CD4-positive, alpha-beta T cell treated with Interleukin-6 at 100 ng/mL for 8 hours (primary cell): Measurements from ENCODE around the gene STXBP2.

Source experiments
- DNase-seq: peaks from one replicate; pipeline ENCODE4 v3.0.0-alpha.2; 2020; ENCODE audit warnings: mixed read lengths, low spot score

The STXBP2 gene

DNA sequence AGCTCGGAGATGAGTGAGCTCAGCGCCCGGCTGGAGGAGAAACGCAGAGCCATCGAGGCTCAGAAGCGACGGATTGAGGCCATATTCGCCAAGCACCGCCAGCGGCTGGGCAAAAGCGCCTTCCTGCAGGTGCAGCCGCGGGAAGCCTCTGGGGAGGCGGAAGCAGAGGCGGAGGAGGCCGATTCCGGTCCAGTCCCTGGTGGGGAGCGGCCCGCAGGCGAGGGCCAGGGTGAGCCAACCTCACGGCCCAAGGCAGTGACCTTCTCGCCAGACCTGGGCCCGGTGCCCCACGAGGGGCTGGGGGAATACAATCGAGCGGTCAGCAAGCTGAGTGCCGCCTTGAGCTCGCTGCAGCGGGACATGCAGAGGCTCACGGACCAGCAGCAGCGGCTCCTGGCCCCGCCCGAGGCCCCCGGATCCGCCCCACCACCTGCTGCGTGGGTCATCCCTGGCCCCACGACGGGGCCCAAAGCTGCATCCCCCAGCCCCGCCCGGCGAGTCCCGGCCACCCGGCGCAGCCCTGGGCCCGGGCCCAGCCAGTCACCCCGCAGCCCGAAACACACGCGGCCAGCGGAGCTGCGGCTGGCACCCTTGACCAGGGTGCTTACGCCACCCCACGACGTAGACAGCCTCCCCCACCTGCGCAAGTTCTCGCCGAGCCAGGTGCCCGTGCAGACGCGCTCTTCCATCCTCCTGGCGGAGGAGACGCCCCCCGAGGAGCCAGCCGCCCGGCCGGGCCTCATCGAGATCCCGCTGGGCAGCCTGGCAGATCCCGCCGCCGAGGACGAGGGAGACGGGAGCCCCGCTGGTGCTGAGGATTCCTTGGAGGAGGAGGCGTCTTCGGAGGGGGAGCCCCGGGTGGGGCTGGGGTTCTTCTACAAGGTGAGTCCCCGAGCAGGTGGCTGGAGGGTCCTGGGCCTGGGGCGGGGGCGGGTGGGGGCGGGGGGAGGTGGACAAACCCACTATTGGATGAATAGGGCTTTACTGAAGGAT, 24.3 kb upstream of the STXBP2 start:
- DNase-seq = no peak

DNA sequence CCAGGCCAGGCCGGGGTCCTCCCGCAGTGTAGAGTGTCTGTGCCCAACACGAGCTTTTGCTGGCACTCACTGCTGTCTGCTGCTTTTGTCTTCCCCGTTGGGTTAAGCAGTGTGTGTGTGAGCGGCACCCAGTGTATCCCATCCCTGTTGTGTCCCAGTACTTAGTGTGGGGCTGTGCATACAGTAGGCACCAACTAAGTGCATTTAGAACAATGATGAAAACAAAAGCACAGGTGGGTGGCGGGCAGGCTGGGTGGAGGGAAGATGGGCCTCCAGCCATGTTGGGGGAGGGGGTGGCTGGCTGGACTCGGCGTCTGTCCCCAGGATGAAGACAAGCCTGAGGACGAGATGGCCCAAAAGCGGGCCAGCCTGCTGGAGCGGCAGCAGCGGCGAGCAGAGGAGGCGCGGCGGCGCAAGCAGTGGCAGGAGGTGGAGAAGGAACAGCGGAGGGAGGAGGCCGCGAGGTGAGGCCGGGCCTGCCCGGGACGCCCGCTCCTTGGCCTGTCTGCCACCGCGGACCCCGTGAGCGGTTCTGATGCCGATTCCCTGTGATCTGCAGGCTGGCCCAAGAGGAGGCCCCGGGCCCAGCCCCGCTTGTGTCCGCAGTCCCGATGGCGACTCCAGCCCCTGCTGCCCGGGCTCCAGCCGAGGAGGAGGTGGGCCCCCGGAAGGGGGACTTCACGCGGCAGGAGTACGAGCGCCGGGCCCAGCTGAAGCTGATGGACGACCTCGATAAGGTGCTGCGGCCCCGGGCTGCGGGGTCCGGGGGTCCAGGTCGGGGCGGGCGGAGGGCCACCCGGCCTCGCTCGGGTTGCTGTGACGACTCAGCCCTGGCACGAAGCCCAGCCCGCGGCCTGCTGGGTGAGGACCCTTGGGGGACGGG, 21.8 kb upstream of the STXBP2 start:
- no peak for DNase-seq

DNA sequence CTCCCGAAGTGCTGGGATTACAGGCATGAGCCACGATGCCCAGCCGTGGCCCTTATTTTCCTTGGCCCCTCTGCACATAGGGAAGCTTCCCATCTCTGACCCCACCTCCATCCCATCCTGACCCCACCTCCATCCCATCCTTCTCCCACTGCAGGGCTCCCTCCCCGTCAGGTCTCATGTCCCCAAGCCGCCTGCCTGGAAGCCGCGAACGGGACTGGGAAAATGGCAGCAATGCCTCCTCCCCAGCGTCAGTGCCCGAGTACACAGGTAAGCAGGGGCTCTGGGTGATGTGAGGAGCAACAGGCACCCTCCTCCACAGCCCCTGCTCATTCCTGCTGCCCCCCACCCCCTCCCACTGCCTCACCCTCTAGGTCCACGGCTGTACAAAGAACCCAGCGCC, 19.7 kb upstream of the STXBP2 start:
- DNase-seq = no peak

DNA sequence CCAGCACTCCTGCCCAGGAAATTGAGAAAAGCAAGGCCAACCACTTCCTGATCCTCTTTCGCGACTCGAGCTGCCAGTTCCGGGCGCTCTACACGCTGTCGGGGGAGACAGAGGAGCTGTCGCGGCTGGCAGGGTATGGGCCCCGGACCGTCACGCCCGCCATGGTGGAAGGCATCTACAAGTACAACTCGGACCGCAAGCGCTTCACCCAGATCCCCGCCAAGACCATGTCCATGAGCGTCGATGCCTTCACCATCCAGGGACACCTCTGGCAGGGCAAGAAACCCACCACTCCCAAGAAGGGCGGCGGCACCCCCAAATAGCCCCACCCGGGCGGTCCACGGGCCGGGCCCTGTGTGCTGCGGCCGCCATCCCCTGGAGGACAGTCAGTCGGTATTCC, 19.2 kb upstream of the STXBP2 start:
- no peak for DNase-seq

DNA sequence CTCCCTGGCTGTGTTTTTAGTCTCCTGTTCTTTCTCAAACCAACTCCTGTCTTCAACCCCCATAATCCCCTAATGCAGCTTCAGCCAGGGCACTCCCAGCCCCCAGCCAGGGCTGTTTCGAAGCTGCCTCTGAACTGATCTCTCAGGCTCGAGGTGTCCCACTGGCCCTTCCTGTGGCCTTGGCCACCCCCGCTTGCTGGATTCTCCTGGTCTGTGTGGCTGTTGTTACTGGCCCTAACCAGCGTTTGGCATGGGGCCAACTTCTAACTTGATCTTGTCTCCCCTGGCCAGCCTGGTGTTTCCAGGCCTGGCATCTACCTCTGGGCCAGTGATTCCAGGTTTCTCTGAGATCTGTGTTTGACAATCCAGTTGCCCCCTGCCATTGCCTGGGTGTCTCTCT, 18.6 kb upstream of the STXBP2 start:
- no peak for DNase-seq

DNA sequence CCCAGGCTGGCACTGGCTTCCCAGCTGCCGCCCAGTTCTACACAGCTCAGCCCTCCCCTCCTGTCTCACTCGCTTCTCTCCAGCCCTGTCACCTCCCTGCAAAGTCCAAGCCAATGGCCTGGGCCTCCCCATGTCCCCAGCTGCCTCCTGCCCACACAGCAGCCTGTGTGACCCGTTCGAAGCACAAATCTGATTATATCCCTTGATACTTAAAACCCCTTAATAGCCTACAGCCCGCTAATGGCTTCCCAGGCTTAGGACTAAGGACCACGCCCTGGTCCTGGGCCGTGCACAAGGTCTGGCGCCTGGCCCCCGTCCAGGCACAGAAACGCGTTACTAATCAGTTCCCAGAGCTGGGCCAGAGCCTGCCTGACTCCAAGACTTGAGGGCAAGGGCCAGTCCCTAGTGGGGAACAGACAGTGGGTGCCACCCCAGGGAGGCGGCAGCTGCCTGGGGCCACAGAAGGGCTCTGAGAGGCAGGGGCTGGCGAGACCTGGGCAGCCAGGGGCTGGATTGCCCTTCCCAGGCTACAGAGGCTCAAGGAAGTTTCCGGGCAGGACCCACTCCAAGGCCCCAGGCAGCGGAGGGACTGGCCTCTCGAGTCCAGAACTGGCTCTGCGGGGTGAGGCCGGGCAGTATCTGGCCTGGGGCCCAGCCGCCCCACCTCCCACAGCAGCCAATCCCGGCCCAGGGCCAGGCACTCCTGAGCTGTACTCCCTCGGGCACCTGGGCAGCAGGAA, 18.0 kb upstream of the STXBP2 start:
- DNase-seq = no peak

DNA sequence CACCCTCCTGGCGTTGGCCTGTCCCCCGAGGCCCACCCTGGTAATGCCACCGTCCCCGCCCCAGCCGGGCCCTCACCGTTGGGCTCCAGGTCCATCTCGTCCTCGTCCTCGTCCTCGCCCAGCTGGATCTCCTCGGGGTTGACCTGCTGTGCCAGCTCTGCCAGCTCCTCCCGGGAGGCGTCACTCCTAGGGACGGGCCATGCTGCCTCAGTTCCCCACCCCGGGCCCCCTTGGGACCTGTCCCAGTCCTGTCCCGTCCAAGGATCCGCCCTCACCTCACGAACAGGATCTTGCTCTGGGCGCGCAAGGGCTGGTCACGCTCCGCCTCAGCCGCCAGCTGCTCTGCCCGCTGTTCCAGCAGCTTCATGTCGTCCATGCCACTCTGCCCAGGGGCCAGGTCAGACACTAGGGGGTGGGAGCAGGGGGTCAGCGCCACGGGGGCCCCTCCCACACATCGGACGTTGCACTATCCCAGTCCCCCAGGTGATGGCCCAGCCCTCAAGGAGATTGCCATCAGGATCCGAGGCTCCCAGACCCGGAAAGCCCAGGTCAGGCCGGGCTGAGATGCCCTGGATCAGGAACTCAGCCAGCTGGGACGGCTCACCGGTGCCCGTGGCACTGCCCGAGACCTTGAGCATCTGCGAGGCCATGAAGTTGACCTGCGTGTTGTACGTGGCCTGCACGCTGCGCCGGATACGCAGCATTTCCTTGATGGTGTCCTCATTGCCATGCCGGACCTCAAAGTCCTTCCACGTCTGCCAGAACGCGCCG, 17.1 kb upstream of the STXBP2 start:
- no peak for DNase-seq

DNA sequence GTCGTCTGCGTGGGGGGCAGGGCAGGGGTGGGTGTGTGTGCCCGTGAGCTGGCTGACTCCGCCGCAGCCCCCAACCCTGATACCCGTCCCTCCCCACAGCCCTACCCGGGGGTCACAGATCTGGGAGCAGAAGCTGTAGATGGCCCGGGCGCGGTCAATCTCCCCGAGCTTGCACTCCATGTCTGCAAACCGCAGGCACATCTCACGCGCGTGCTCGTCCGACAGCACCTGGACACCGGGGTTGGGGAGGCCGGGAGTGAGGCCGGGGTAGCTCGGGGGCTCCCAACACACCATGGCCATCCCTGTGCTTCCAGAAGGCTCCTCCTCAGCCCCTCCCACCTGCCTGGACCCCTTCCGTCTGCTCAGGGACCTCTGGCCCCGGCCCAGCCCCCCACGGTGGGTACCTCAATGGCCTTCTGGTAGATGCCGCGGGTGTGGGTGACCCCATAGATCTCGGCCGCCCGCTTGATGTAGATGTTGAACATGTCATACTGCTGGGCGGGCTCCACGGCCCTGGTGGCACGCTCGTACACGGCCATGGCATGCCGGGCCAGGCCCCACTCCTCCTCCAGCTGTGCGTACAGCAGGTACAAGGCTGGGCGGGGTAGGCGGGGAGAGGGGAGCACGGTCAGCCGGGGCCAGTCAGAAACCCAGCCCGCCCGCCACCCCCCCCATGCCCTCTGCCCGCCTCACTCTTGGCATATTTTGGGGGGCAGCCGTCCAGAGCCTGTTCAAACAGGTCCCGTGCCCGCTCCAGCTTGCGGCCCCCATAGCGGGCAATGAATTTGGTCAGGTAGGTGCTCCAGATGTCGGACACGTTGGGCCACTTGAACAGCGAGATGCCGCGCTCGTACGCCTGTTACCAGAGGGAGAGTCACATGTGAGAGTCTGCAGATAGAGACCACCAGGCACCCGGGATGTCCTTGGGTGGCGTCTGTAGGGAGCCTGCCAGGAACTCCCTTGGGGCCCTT, 16.2 kb upstream of the STXBP2 start:
- no peak for DNase-seq

DNA sequence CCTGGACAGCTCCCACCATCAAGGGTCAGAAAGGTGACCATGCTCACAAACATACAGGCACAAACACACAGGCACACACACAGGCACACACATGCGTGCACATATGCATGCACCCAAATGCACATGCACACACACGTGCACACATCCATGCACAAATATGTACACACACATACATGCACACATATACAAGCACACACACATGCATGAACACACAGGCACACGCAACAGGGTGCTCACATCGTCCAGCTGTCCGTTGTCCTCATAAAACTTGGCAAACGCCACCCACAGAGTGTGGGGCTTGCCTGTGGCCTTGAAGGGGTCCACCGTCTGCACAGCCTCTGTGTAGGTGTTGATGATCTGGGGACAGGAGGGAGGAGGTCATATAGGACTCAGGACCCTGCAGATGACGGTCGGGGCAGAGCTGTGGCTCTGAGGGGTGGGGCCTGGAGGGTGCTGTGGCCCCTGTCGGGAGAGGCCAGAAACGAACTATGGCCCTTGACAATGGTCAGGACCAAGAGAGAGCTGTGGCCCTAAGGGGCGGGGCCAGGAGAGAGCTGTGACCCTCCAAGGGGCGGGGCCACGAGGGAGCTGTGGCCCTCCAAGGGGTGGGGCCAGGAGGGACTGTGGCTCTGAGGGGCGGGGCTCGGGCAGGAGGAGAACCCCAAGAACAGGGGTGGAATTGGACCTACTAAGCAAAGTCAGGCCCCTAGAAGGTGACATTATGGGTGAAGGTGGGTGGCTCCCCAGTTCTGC, 13.8 kb upstream of the STXBP2 start:
- DNase-seq = no peak

DNA sequence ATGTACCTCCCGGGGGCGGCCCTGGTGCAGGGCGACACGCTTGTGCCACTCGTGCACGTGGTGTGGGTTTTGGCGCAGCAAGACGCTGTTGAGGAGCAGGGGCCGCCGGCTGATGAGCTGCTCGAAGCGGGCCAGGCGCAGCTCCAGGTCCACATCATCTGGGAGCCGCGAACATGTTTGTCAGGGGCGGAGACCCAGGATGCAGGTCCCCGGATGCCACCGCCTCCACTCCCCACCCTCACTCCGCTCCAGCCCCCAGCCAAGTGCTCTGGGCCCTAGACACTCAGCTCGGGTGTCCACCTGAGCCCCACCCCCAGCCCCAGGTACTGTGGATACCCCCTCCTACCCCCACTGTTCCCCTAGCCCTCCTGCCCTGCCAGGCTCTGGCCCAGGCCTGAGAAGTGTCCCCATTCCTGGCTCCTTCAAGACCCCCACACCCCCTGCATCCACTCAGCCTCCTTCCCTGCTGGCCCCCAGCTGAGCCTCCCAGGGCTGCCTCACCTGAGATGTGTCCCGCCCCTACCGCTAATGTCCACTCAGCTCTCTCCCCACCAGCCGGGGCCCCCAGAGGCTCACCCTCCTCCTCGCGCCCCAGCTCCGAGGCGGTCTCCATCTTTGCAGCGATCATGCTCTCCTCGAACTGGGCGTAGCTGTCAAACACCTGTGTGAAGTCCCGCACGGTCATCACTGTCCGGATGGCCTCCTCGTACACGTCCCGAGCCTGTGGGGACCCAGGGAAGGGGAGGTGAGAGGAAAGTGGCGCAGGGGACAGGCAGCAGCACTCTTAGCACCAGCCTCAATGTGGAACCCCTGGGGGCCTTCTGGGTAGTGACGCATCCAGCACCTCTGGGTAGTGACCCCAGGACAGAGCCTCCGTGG, 12.9 kb upstream of the STXBP2 start:
- no peak for DNase-seq

DNA sequence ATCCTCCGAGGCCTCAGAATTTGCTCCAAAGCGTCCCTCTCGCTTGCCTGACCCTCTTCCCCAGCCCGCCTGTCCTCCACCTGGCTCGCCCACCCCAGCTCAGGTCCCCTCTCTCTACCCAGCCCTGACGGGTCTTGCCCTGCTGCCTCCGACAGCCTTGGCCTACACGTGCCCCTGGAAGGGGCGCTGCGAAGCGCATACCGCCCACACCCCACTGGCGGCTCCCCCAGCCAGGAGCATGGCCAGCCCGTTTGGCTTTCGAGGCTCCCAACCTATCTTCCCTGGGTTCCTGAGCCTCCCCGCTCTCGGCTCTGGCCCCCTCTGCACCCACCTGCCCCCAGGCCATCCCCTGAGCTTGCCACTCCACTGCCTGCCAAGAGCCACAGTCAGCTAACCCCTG, 12.1 kb upstream of the STXBP2 start:
- DNase-seq = no peak

DNA sequence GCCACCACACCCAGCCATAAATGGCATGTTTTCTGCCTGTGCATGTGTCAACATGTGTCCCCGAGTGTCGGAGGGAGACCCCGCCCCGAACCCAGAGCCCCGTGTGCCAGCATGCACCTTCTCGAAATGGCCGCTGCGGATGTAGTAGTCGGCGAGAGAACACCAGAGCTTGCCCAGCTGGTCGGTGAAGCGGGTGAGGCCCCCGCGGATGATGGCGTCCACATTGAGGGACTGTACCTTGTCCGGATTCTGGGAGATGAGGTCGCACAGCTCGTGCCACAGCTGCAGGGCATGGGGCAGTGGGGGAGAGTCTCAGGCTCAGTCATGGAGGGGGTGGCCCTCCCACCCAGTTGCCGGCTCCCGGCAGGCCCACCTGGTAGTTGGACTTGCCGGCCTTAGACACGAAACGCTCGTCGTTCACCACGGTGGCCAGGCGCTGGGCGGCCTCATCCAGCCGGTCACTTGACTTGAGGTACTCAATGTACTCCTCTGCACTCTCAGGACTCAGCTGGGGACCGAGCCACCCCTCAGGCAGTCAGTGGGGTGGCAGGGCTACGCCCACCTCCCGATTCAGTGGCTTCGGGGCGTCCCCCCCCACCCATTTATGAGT, 11.0 kb upstream of the STXBP2 start:
- no peak for DNase-seq

DNA sequence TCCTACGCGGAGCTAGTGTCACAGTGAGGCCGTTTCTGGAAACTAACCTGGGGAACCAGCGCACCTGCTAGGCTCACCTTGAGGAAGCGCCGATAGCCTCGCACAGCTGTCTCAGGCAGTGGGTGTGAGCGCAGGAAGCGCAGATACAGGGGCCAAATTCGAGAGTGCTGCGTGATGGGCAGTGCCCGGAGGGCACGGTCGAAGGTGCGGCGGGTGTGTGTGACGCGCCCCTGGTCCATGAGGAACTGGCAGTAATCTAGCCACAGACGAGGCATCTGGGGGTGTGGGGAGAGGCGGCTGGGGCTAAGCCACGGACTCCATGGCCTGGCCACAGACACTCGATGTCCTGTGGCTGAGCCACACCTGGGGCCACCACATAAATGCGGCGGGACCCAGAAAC, 9.7 kb upstream of the STXBP2 start:
- DNase-seq = no peak

DNA sequence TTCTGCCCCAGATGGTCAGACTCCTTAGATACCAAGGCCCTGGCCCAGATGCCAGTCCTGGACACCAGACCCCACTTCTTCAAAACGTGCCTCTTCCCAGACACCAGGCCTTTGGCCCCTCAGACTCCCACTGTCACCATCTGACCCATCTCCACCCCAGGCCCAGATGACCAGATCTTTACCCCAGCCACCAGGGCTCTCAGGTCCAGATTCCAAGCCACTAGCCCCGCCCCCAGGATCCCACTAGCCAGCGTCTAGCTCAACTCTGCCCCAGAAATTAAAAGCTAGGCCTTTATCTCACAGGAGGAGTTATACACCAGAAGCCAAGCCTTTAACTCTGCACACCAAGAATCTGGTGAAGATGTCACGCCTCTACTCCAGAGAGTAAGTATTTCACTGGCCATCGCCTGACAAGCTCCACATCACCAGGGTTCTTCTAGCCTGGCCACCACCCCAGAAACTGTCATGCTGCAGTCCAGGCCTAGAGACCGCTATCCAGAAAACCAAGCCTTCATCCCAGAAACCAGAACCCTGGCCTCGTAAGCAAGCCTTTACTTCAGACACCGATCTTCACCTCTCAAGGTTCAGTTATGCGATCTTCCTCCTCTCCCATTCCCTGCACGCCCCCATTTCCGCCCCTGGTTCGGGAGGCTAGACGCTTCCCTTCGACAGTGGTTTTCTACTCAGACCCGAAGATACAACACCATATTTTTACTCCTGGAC, 8.2 kb upstream of the STXBP2 start:
- DNase-seq = no peak

DNA sequence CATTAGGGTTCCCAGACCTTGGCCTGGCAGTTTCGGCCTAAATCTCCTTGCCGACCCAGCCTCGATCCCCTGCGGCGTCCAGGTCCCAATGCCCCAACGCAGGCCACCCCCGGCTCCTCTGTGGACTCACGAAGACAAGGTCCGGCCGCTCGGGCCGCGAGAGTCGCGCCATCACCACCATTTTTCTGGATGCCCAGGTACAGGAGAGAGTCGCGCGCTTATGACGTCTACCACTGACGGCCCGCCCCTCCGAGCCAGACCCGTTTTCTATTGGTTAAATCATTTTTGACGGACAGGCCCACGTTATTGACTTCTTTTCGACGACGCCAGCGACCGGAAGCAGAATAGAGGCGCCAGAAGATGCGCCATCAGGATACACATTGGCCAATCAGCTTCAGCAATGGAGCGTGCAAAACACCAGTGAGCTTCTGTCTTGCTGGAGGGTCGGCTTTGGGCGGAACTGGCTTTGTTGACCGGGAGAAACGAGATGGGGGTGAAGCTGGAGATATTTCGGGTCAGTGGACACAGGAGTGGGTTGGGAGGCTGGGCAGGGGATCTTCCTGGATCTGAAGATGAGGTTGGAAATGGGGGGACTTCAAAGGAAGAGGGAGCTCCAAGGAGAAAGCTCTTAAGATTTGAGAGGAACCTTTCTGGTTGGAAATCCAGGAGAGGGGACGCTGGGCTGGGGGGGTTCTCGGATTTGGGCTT, 7.4 kb upstream of the STXBP2 start, which contains the start of the genes PET100 and XAB2:
Gene PET100 (plus strand): TSS at position 447 of the 708 bp plus-strand sequence. CDS start 41 bp downstream, at position 488.
Gene XAB2 (minus strand): TSS at position 199 of the 708 bp plus-strand sequence. CDS start 18 bp downstream, at position 181.
- peak; percentile 97 for DNase-seq

DNA sequence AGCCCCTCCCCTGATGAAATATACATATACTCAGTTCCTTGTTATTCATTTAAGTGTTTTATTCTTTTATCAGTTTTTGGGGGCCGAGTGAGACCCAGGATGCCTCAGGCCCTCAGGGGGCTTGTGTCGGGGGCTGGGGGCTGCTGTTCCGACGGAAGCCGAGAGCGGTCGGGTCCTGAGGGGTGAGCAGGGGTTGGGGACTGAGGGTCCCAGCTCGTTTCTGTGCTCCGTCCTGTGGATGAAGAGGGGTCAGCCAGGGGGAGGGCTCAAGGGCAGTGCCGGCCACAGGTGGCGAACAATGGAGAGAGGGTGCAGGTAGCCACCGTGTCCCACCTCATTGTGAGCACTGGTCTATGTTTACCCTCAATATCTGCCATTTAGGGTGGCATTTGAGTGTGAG, 5.3 kb upstream of the STXBP2 start:
- DNase-seq = no peak
